Effector CD8-positive, alpha-beta T cell (primary cell): ENCODE measurements around the gene SULT1A2.
"Not testable (repeated sequence)": the region's sequence is repeated elsewhere in the genome, so short reads cannot be mapped to it uniquely, and the experiment has no call there.

Experiments
- DNase-seq: peaks from one replicate; lab custom pipeline; 2025; lab: John Stamatoyannopoulos, UW

SULT1A2 gene

GRCh38 chr16:28609631-28610594 lies 13.1 kb upstream of the SULT1A2 start, which contains the start of gene SULT1A1:
Gene SULT1A1, minus strand, starts transcription at chr16:28610044. Its CDS starts 1,189 bp downstream, at chr16:28608855.
- DNase-seq: no peak

- DNase-seq: not testable (repeated sequence)
Measured at GRCh38 chr16:28608867-28609596, 12.2 kb upstream of the SULT1A2 start.

GRCh38 chr16:28608496-28608808 lies 11.6 kb upstream of the SULT1A2 start:
- DNase-seq: not testable (repeated sequence)

GRCh38 chr16:28607681-28608495 lies 11.0 kb upstream of the SULT1A2 start:
- DNase-seq: not testable (repeated sequence)

GRCh38 chr16:28607116-28607623 lies 10.3 kb upstream of the SULT1A2 start:
- DNase-seq: no peak

GRCh38 chr16:28606291-28607115 lies 9.7 kb upstream of the SULT1A2 start:
- no peak for DNase-seq

GRCh38 chr16:28604186-28604565 lies 7.3 kb upstream of the SULT1A2 start:
- no peak for DNase-seq

GRCh38 chr16:28603381-28604185 lies 6.7 kb upstream of the SULT1A2 start:
- no peak for DNase-seq

GRCh38 chr16:28602529-28602928 lies 5.7 kb upstream of the SULT1A2 start:
- DNase-seq: no peak

- not testable (repeated sequence) for DNase-seq
Measured at GRCh38 chr16:28602062-28602461, 5.2 kb upstream of the SULT1A2 start.

- DNase-seq: not testable (repeated sequence)
Measured at GRCh38 chr16:28601589-28601988, 4.7 kb upstream of the SULT1A2 start.

GRCh38 chr16:28600965-28601364 lies 4.1 kb upstream of the SULT1A2 start:
- DNase-seq: not testable (repeated sequence)

GRCh38 chr16:28599377-28600285 lies 2.8 kb upstream of the SULT1A2 start:
- not testable (repeated sequence) for DNase-seq

GRCh38 chr16:28597692-28598261 lies 927 bp upstream of the SULT1A2 start:
- DNase-seq: no peak

GRCh38 chr16:28596115-28596630 lies 677 bp downstream of the SULT1A2 start:
- no peak for DNase-seq

- not testable (repeated sequence) for DNase-seq
Measured at GRCh38 chr16:28595451-28595850, 1.4 kb downstream of the SULT1A2 start.

GRCh38 chr16:28592979-28593553 lies 3.8 kb downstream of the SULT1A2 start:
- no peak for DNase-seq

- DNase-seq: no peak
Measured at GRCh38 chr16:28592511-28592910, 4.3 kb downstream of the SULT1A2 start.
